Adrenal gland (tissue), 5 donors: ENCODE data around the gene NIFK.

Source experiments
- POLR2A ChIP-seq, 2 donors: fragments of 450-650 bp; IDR thresholded peaks; one replicate each; pipeline ENCODE4 v1.6.1; 2017; ENCODE audit warnings: antibody characterized with exemption in 2 of 2, mild to moderate bottlenecking in 2 of 2, moderate library complexity in 1 of 2
- TF ChIP-seq, protein P1 (sequence below), 6 experiments: fragments of 450-650 bp in 4 of 6; fragments of 200-600 bp in 2 of 6; sonication (generic) in 1 of 6; IDR thresholded peaks; 1 replicate in 5 of 6; 2 replicates in 1 of 6; pipeline versions ENCODE4 v1.5.1 to v1.8.0; 2016 to 2021; ENCODE audit warnings: antibody characterized with exemption in 6 of 6, mild to moderate bottlenecking in 2 of 6, moderate library complexity in 1 of 6
- donor health status: DM: no; HTN: no; CAD: no.

GRCh38 chr2:121776885-121777698 is 40.4 kb upstream of the NIFK start:
- TF ChIP-seq, protein P1, sequence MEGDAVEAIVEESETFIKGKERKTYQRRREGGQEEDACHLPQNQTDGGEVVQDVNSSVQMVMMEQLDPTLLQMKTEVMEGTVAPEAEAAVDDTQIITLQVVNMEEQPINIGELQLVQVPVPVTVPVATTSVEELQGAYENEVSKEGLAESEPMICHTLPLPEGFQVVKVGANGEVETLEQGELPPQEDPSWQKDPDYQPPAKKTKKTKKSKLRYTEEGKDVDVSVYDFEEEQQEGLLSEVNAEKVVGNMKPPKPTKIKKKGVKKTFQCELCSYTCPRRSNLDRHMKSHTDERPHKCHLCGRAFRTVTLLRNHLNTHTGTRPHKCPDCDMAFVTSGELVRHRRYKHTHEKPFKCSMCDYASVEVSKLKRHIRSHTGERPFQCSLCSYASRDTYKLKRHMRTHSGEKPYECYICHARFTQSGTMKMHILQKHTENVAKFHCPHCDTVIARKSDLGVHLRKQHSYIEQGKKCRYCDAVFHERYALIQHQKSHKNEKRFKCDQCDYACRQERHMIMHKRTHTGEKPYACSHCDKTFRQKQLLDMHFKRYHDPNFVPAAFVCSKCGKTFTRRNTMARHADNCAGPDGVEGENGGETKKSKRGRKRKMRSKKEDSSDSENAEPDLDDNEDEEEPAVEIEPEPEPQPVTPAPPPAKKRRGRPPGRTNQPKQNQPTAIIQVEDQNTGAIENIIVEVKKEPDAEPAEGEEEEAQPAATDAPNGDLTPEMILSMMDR (IDR thresholded peaks at IDR 0.05), result no peak
- no peak for TF ChIP-seq POLR2A (IDR thresholded peaks at IDR 0.05)
